Ovary (tissue), 9 donors: Measurements from ENCODE around the gene LPAR1. TPM values are rescaled to one million over a fixed set of nuclear protein-coding genes. Genes with fewer than 3 reads are reported as not detected.

Experiments
- DNase-seq, 5 donors: peaks; one replicate each; pipeline ENCODE4 v3.0.0-alpha.2; 2019 to 2020
- H3K27ac ChIP-seq, 2 donors: fragments of 200-600 bp; one replicate each; pipeline versions ENCODE4 v1.5.1 to v1.8.0; 2019 to 2022
- H3K27me3 ChIP-seq: fragments of 200-600 bp; one replicate; pipeline ENCODE4 v1.8.0; 2022
- H3K36me3 ChIP-seq: fragments of 200-600 bp; sonication (generic); one replicate; pipeline ENCODE4 v1.5.1; 2019
- H3K4me1 ChIP-seq: one replicate; pipeline ENCODE4 v1.8.1; 2013; ENCODE audit warnings: mild to moderate bottlenecking, moderate library complexity; ENCODE audit not compliant: insufficient read depth
- H3K4me3 ChIP-seq: fragments of 200-600 bp; sonication (generic); one replicate; pipeline ENCODE4 v1.5.1; 2017
- H3K9me3 ChIP-seq, 2 donors: fragments of 200-600 bp in 1 of 2; sonication (generic) in 1 of 2; one replicate each; pipeline versions ENCODE4 v1.5.1 to v1.8.1; 2013 to 2019; ENCODE audit warnings: mild to moderate bottlenecking in 1 of 2, moderate library complexity in 1 of 2
- CTCF ChIP-seq, 3 donors: fragments of 450-650 bp in 2 of 3; fragments of 200-600 bp in 1 of 3; IDR thresholded peaks; one replicate each; pipeline versions ENCODE4 v1.5.1 to v1.8.0; 2016 to 2022; ENCODE audit warnings: antibody characterized with exemption in 3 of 3, mild to moderate bottlenecking in 1 of 3
- EP300 ChIP-seq: sonication (generic); formaldehyde crosslinking; IDR thresholded peaks from one replicate; pipeline ENCODE4 v1.6.1; 2017; ENCODE audit warnings: antibody characterized with exemption
- POLR2A ChIP-seq: fragments of 450-650 bp; IDR thresholded peaks from one replicate; pipeline ENCODE4 v1.6.1; 2017; ENCODE audit warnings: antibody characterized with exemption, mild to moderate bottlenecking, moderate library complexity
- WGBS, 3 donors: extraction: QIAGEN DNeasy Blood & Tissue Kit in 1 of 3; methylation state at CpG; one replicate each; pipeline versions ENCODE4 v1.1.5 to v1.1.7; 2013 to 2017; 5-methylcytosine and 5-hydroxymethylcytosine counted together
- intact Hi-C, 4 donors: fragments of 100-400 bp; cut with DNase I; formaldehyde crosslinking; loops; one replicate each; pipeline versions ENCODE4 v1.11.0 to v1.15.1; 2022 to 2023
- polyA plus RNA-seq, 2 donors: library from polyadenylated mRNA; stranded (reverse); fragments of 200-250 nt in 1 of 2; fragments of 350-450 nt in 1 of 2; fragmentation: Illumina TruSeq in 1 of 2; extraction: RNeasy Lipid Tissue Mini Kit (QIAGEN cat#74804) in 1 of 2; gene quantifications; one replicate each; pipeline ENCODE4 v1.2.3, GENCODE V29; 2013 to 2014
- total RNA-seq, 7 donors: library from RNA; depleted of rRNA in 2 of 7; stranded (reverse); fragments of >200 nt in 2 of 7; fragmentation: NEBNext Ultra II Directional in 3 of 7; extraction: Animal tissue kit (Norgen Biotek cat#: 25700) in 3 of 7; gene quantifications; one replicate each; pipeline versions ENCODE4 v1.1.0 to v1.2.4, GENCODE V29; 2016 to 2023
- donor health status: DM: no; HTN: no; CAD: no; lungs with moderate emphysema.
- donor health status: DM: no; HTN: no; CAD: no.
- donor health status: Bipolar disorder and iron deficiency.
- donor health status: DM: yes; HTN: yes; CAD: no.
- donor health status: DM: no; HTN: no; CAD: no.
- donor health status: DM: yes; HTN: yes; CAD: no.

LPAR1 gene
- total and polyA plus RNA-seq, 9 donors: 11.1 to 29.2 (median 18.4) TPM

- no peak overlapping the region for H3K4me3 ChIP-seq
- H3K9me3 ChIP-seq: no peaks in the 10 kb centered on the region
- no peak overlapping the region for H3K27ac ChIP-seq
- no peaks in the 10 kb centered on the region for H3K4me1 ChIP-seq
- no peak for DNase-seq
- intact Hi-C loops: no loop called here
- no peaks in the 10 kb centered on the region for H3K36me3 ChIP-seq
- no peaks in the 10 kb centered on the region for H3K27me3 ChIP-seq
- WGBS, 3 donors: 9 to 17% (median 16%) methylated on average over 1 of the region's 1 CpG
- no peak for TF ChIP-seq EP300
- TF ChIP-seq CTCF (IDR thresholded peaks at IDR 0.05): no peak
- no peak for TF ChIP-seq POLR2A
Measured at GRCh38 chr9:110886832-110887231, 151.4 kb downstream of the LPAR1 start.

GRCh38 chr9:110880189-110880588 lies 158.1 kb downstream of the LPAR1 start:
- Histone ChIP-seq H3K4me1 (peaks cover 6% of the 10 kb centered on the region), H3K27me3 (no peaks in the 10 kb centered on the region), H3K27ac (no peak overlapping the region), H3K9me3 (no peaks in the 10 kb centered on the region), H3K4me3 (no peak overlapping the region), H3K36me3 (no peaks in the 10 kb centered on the region)
- TF ChIP-seq EP300 (no peak), CTCF (IDR thresholded peaks at IDR 0.05) (no peak), POLR2A (no peak)
- 22 to 32% (median 29%) methylated on average over 3 of the region's 3 CpGs for WGBS, 3 donors
- intact Hi-C loops: no loop called here
- no peak for DNase-seq

GRCh38 chr9:110877374-110877773 lies 160.9 kb downstream of the LPAR1 start:
- Histone ChIP-seq H3K4me1 (peaks cover 6% of the 10 kb centered on the region), H3K36me3 (no peaks in the 10 kb centered on the region), H3K27ac (no peak overlapping the region), H3K27me3 (no peaks in the 10 kb centered on the region), H3K9me3 (no peaks in the 10 kb centered on the region), H3K4me3 (no peak overlapping the region)
- intact Hi-C loops: no loop called here
- no peak for TF ChIP-seq EP300
- TF ChIP-seq CTCF (IDR thresholded peaks at IDR 0.05): no peak
- TF ChIP-seq POLR2A: no peak
- no peak for DNase-seq

- H3K4me3 ChIP-seq: no peak overlapping the region
- peaks cover 6% of the 10 kb centered on the region for H3K4me1 ChIP-seq
- H3K9me3 ChIP-seq: no peaks in the 10 kb centered on the region
- no peak for TF ChIP-seq EP300
- no peak for TF ChIP-seq CTCF (IDR thresholded peaks at IDR 0.05)
- no peak for TF ChIP-seq POLR2A
- intact Hi-C loops: no loop called here
- H3K27me3 ChIP-seq: no peaks in the 10 kb centered on the region
- no peaks in the 10 kb centered on the region for H3K36me3 ChIP-seq
- 68 to 77% (median 73%) methylated on average over 3 of the region's 3 CpGs for WGBS, 3 donors
- H3K27ac ChIP-seq: no peak overlapping the region
- no peak for DNase-seq
Measured at GRCh38 chr9:110876929-110877328, 161.3 kb downstream of the LPAR1 start.
